CD4-positive, CD25-positive, alpha-beta regulatory T cell (primary cell): ENCODE data around the gene CFAP299. TPM values are rescaled to one million over a fixed set of nuclear protein-coding genes. Genes with fewer than 3 reads are reported as not detected.

ENCODE experiments used
- ATAC-seq, 2 donors: fragments of 150-1000 bp; cut with Tn5 transposase; one replicate each; pipeline ENCODE4 v1.10.0; 2021; ENCODE audit warnings: low read depth in 2 of 2, moderate number of reproducible peaks in 2 of 2, moderate library complexity in 1 of 2
- DNase-seq, 3 donors: peaks; one replicate each; pipeline versions ENCODE4 v3.0.0 to v3.0.0-alpha.2; 2012 to 2022; ENCODE audit warnings: mixed read lengths in 1 of 3
- H3K27ac ChIP-seq: one replicate; pipeline ENCODE4 v1.7.0; 2013; ENCODE audit warnings: mild to moderate bottlenecking, low read length; ENCODE audit not compliant: insufficient read depth, poor library complexity, severe bottlenecking
- H3K27me3 ChIP-seq: one replicate; pipeline ENCODE4 v1.7.0; 2013; ENCODE audit warnings: low read length; ENCODE audit not compliant: control insufficient read depth, insufficient read depth
- H3K36me3 ChIP-seq: one replicate; pipeline ENCODE4 v1.7.0; 2013; ENCODE audit warnings: mild to moderate bottlenecking, low read length, moderate library complexity; ENCODE audit not compliant: control insufficient read depth, insufficient read depth
- H3K4me1 ChIP-seq: 2 replicates; pipeline ENCODE4 v1.7.0; 2013; ENCODE audit warnings: mild to moderate bottlenecking, low read length; ENCODE audit not compliant: insufficient read depth, control insufficient read depth, poor library complexity, severe bottlenecking
- H3K4me3 ChIP-seq: one replicate; pipeline ENCODE4 v1.7.0; 2013; ENCODE audit warnings: low read depth, mild to moderate bottlenecking, low read length, moderate library complexity
- H3K9me3 ChIP-seq, 2 experiments: 1 replicate in 1 of 2; 2 replicates in 1 of 2; pipeline ENCODE4 v1.7.0; 2013; ENCODE audit warnings: low read length in 2 of 2, mild to moderate bottlenecking in 1 of 2, moderate library complexity in 1 of 2; ENCODE audit not compliant: control insufficient read depth in 2 of 2
- H3K27ac Mint-ChIP-seq, 3 donors: one replicate each; pipeline ENCODE4 v1.8.0; 2020 to 2022; ENCODE audit warnings: mild to moderate bottlenecking in 3 of 3, mixed read lengths in 3 of 3, moderate library complexity in 2 of 3
- H3K27me3 Mint-ChIP-seq: one replicate; pipeline ENCODE4 v1.8.0; 2022; ENCODE audit warnings: mild to moderate bottlenecking, mixed read lengths
- H3K36me3 Mint-ChIP-seq: one replicate; pipeline ENCODE4 v1.8.0; 2020; ENCODE audit warnings: mixed read lengths
- H3K4me1 Mint-ChIP-seq, 4 donors: one replicate each; pipeline ENCODE4 v1.8.0; 2020 to 2022; ENCODE audit warnings: mixed read lengths in 4 of 4, mild to moderate bottlenecking in 1 of 4
- H3K4me3 Mint-ChIP-seq, 4 donors: one replicate each; pipeline ENCODE4 v1.8.0; 2020 to 2022; ENCODE audit warnings: mild to moderate bottlenecking in 4 of 4, mixed read lengths in 4 of 4, moderate library complexity in 3 of 4
- H3K9me3 Mint-ChIP-seq, 7 donors: one replicate each; pipeline ENCODE4 v1.8.0; 2020 to 2022; ENCODE audit warnings: mixed read lengths in 7 of 7, mild to moderate bottlenecking in 3 of 7, moderate library complexity in 2 of 7
- polyA plus RNA-seq, 4 donors: library from polyadenylated mRNA; unstranded; fragments of 300-500 nt; fragmentation: Illumina TruSeq; gene quantifications; one replicate each; pipeline ENCODE4 v1.2.3, GENCODE V29; 2021
- total RNA-seq: library from RNA; stranded (reverse); gene quantifications from one replicate; pipeline ENCODE4 v1.2.3, GENCODE V29; 2022

The CFAP299 gene
- total and polyA plus RNA-seq, 5 donors from 2014 or later = not detected

DNA sequence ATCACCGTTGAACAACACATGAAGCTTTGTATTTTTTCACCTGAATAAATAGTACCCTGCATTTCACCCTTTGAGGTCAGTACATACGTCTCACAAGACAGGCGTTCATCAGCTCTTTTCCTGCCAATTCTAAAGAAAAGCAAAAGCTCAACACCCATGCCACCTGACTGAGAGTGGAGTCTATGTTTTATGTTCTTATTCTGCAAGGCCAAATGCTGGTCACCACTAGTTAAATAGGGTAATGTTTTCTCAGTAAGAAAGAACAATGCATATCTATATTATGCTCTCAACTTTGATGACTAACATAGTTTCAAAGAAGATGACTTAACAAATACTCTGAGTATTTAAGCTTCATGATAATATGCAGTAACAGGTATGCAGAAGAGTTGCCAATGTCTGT is 358.6 kb downstream of the CFAP299 start:
- H3K4me1 ChIP-seq = no peaks in the 10 kb centered on the region
- H3K4me3 Mint-ChIP-seq = no peak overlapping the region
- H3K27me3 Mint-ChIP-seq = no peaks in the 10 kb centered on the region
- H3K9me3 Mint-ChIP-seq = peaks cover 0 to 4% (median 2%) of the 10 kb centered on the region in 7 donors
- no peak overlapping the region for H3K27ac ChIP-seq
- no peak overlapping the region for H3K27ac Mint-ChIP-seq
- ATAC-seq = no peak
- peaks cover 0 to 2% (median 0%) of the 10 kb centered on the region in 4 donors for H3K4me1 Mint-ChIP-seq
- H3K9me3 ChIP-seq = no peaks in the 10 kb centered on the region
- H3K27me3 ChIP-seq = no peaks in the 10 kb centered on the region
- no peaks in the 10 kb centered on the region for H3K36me3 Mint-ChIP-seq
- no peaks in the 10 kb centered on the region for H3K36me3 ChIP-seq
- no peak overlapping the region for H3K4me3 ChIP-seq
- no peak for DNase-seq

DNA sequence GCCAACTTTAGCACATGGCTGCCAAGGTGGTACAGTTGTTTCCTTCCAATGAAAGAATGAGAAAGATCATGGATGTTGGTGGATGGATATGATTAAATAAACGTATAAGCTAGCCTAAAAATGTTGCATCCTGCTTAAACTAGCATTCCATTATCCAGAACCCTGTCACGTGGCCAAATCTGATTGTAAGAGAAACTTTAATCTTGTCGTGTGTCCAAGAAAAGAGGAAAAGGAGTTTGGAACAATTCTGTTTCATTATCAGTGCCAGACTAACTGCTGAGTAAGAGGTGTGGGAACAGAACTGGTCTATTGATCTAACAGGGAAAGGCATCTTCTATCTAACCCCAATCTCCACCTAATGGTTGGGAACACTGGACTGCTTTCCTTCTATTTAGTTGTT is 369.8 kb downstream of the CFAP299 start:
- Mint-ChIP-seq H3K4me3 (no peak overlapping the region), H3K27ac (no peak overlapping the region), H3K9me3 (no peaks in the 10 kb centered on the region), H3K27me3 (no peaks in the 10 kb centered on the region), H3K4me1 (peaks cover 0 to 18% (median 8%) of the 10 kb centered on the region in 4 donors), H3K36me3 (no peaks in the 10 kb centered on the region)
- H3K27ac ChIP-seq = no peak overlapping the region
- no peaks in the 10 kb centered on the region for H3K4me1 ChIP-seq
- no peak for DNase-seq
- no peaks in the 10 kb centered on the region for H3K9me3 ChIP-seq
- H3K36me3 ChIP-seq = no peaks in the 10 kb centered on the region
- H3K4me3 ChIP-seq = no peak overlapping the region
- no peak for ATAC-seq
- no peaks in the 10 kb centered on the region for H3K27me3 ChIP-seq

DNA sequence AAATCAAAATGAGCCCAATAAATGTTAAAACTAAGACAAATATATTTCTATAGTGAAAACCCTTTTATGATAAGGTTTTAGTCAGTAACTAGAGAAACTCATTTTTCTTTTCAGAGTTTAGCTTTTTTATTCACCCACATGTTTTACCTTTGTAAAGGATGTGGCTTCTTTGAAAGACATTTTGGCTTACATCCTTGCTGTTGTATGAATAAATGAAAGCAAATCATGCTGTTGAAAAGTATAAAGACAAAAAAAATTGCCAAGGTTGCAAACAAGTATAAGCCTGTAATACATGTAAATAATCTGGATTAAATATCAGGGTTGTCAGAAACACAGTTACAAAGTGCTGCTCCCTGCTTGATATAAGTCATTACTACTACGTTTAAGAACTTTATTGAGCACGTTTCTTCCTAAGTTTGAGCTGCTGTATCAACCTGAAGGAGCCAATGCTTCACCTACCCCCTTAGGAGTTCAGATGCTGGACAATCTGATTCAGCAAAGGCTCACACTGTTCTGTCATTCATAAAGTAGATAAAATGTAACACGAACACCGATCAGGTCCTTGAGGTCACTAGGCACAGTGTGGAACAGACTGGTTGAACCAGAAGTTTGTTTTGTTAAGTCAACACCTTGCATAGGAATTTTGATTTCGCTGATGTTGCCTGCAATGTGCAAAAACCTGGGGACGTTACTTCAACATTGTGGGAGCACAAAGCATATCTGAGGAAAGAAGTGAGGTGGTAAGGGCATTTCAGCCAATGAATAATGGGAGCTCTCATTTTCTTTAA is 373.7 kb downstream of the CFAP299 start:
- Histone ChIP-seq H3K4me1 (no peaks in the 10 kb centered on the region), H3K9me3 (no peaks in the 10 kb centered on the region), H3K27ac (no peak overlapping the region), H3K27me3 (no peaks in the 10 kb centered on the region), H3K36me3 (no peaks in the 10 kb centered on the region), H3K4me3 (no peak overlapping the region)
- Mint-ChIP-seq H3K27me3 (no peaks in the 10 kb centered on the region), H3K4me3 (no peak overlapping the region), H3K9me3 (no peaks in the 10 kb centered on the region), H3K4me1 (peaks cover 0 to 21% (median 8%) of the 10 kb centered on the region in 4 donors), H3K36me3 (no peaks in the 10 kb centered on the region), H3K27ac (peak overlapping the region in 1 of 3 donors; percentile 82)
- DNase-seq = peak in 2 of 3 donors; percentile 7 to 33
- no peak for ATAC-seq

- Histone ChIP-seq H3K27ac (no peak overlapping the region), H3K4me3 (no peak overlapping the region), H3K27me3 (no peaks in the 10 kb centered on the region), H3K9me3 (no peaks in the 10 kb centered on the region), H3K36me3 (no peaks in the 10 kb centered on the region), H3K4me1 (no peaks in the 10 kb centered on the region)
- Mint-ChIP-seq H3K27ac (no peak overlapping the region), H3K4me3 (peak overlapping the region in 1 of 4 donors; percentile 62), H3K36me3 (no peaks in the 10 kb centered on the region), H3K27me3 (no peaks in the 10 kb centered on the region), H3K9me3 (no peaks in the 10 kb centered on the region), H3K4me1 (peaks cover 0 to 27% (median 12%) of the 10 kb centered on the region in 4 donors)
- DNase-seq (no peak), ATAC-seq (no peak)
Measured at GRCh38 chr4:80710748-80711451, 375.4 kb downstream of the CFAP299 start.

DNA sequence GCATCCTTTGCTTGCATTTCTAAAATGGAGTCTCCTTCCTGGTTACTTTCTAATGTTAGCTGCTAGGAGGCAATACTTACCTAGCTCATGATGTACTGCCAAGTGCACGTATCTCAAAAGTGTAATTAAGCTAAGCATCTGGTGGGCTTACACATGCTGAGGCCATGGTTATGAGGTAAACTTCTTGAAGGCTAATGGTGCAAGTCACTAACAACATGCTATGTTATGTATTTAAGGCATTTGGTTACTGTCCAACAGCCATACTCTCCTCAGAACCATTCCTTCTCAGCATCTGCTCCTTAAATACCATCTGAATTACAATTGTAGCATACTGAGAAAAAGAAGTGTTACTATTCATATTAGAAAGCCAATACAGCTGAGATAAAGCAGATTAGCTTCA is 376.4 kb downstream of the CFAP299 start:
- Mint-ChIP-seq H3K4me1 (peaks cover 0 to 27% (median 12%) of the 10 kb centered on the region in 4 donors), H3K27me3 (no peaks in the 10 kb centered on the region), H3K4me3 (no peak overlapping the region), H3K9me3 (no peaks in the 10 kb centered on the region), H3K27ac (no peak overlapping the region), H3K36me3 (no peaks in the 10 kb centered on the region)
- no peak for DNase-seq
- no peak for ATAC-seq
- H3K27me3 ChIP-seq = no peaks in the 10 kb centered on the region
- H3K4me3 ChIP-seq = no peak overlapping the region
- H3K36me3 ChIP-seq = no peaks in the 10 kb centered on the region
- H3K27ac ChIP-seq = no peak overlapping the region
- H3K4me1 ChIP-seq = no peaks in the 10 kb centered on the region
- H3K9me3 ChIP-seq = no peaks in the 10 kb centered on the region

- no peaks in the 10 kb centered on the region for H3K36me3 Mint-ChIP-seq
- no peak overlapping the region for H3K27ac Mint-ChIP-seq
- H3K27me3 Mint-ChIP-seq = no peaks in the 10 kb centered on the region
- H3K9me3 Mint-ChIP-seq = peaks cover 0 to 7% (median 2%) of the 10 kb centered on the region in 7 donors
- Histone ChIP-seq H3K27ac (no peak overlapping the region), H3K27me3 (no peaks in the 10 kb centered on the region), H3K9me3 (no peaks in the 10 kb centered on the region), H3K4me3 (no peak overlapping the region), H3K4me1 (no peaks in the 10 kb centered on the region), H3K36me3 (no peaks in the 10 kb centered on the region)
- ATAC-seq = no peak
- peaks cover 0 to 23% (median 11%) of the 10 kb centered on the region in 4 donors for H3K4me1 Mint-ChIP-seq
- no peak for DNase-seq
- H3K4me3 Mint-ChIP-seq = no peak overlapping the region
Measured at GRCh38 chr4:80713409-80713808, 377.9 kb downstream of the CFAP299 start.

GRCh38 chr4:80717204-80717603 is 381.7 kb downstream of the CFAP299 start:
- Histone ChIP-seq H3K4me1 (no peaks in the 10 kb centered on the region), H3K36me3 (no peaks in the 10 kb centered on the region), H3K9me3 (peaks cover 12% of the 10 kb centered on the region in 2 experiments), H3K27ac (no peak overlapping the region), H3K27me3 (no peaks in the 10 kb centered on the region), H3K4me3 (no peak overlapping the region)
- Mint-ChIP-seq H3K27me3 (no peaks in the 10 kb centered on the region), H3K27ac (no peak overlapping the region), H3K9me3 (peaks cover 2 to 23% (median 7%) of the 10 kb centered on the region in 7 donors), H3K4me1 (peaks cover 0 to 6% (median 4%) of the 10 kb centered on the region in 4 donors), H3K36me3 (no peaks in the 10 kb centered on the region), H3K4me3 (no peak overlapping the region)
- ATAC-seq (no peak), DNase-seq (no peak)
